MM.1S (cell line): ENCODE data around the gene E4F1.

ENCODE experiments used
- CTCF ChIP-seq: fragments of 300-600 bp; sonication (generic); IDR thresholded peaks from 2 replicates; pipeline ENCODE4 v1.5.1; 2016; ENCODE audit warnings: antibody characterized with exemption, low read length, mixed read lengths
- EZH2 ChIP-seq: fragments of 300-600 bp; sonication (generic); optimal IDR thresholded peaks from 2 replicates; pipeline ENCODE3; 2017; ENCODE audit warnings: low read depth, mild to moderate bottlenecking, antibody characterized with exemption, low read length, mixed read lengths

- TF ChIP-seq CTCF (no peak), EZH2 (no peak)
Measured at GRCh38 chr16:2273931-2274330, 50.5 kb downstream of the E4F1 start.
